Astrocyte (in vitro differentiated cells and primary cell): ENCODE results near the gene SND1. TPM values are rescaled to one million over a fixed set of nuclear protein-coding genes. Genes with fewer than 3 reads are reported as not detected.
A peak's percentile ranks its signal among the peaks of the same experiment; 100 is the strongest.

Source experiments
- DNase-seq: peaks from one replicate; pipeline ENCODE4 v3.0.0-alpha.2; 2010; ENCODE audit warnings: low read depth
- FAIRE-seq: peaks from 2 replicates; lab custom pipeline; 2011; peaks lifted over from hg19 to GRCh38; lab: Jason Lieb, UNC
- H2AFZ ChIP-seq: 2 replicates; pipeline ENCODE4 v1.6.0; 2012; ENCODE audit warnings: low read depth, low read length, inconsistent platforms
- H3K27ac ChIP-seq: 2 replicates; pipeline ENCODE4 v1.5.1; 2011; ENCODE audit warnings: low read depth, low read length, inconsistent platforms
- H3K27me3 ChIP-seq: 2 replicates; pipeline ENCODE4 v1.6.0; 2011; ENCODE audit warnings: low read length, inconsistent platforms; ENCODE audit not compliant: insufficient read depth
- H3K36me3 ChIP-seq: 2 replicates; pipeline ENCODE4 v1.5.1; 2011; ENCODE audit warnings: low read length, inconsistent platforms; ENCODE audit not compliant: insufficient read depth
- H3K4me1 ChIP-seq: 2 replicates; pipeline ENCODE4 v1.5.1; 2011; ENCODE audit warnings: low read length, inconsistent platforms; ENCODE audit not compliant: insufficient read depth
- H3K4me2 ChIP-seq: 2 replicates; pipeline ENCODE4 v1.6.0; 2012; ENCODE audit warnings: low read length, inconsistent platforms
- H3K4me3 ChIP-seq: 2 replicates; pipeline ENCODE4 v1.5.1; 2011; ENCODE audit warnings: low read depth, mild to moderate bottlenecking, low read length, inconsistent platforms; ENCODE audit not compliant: insufficient read depth
- H3K79me2 ChIP-seq: 2 replicates; pipeline ENCODE4 v1.6.0; 2012; ENCODE audit warnings: mild to moderate bottlenecking, low read length, inconsistent platforms; ENCODE audit not compliant: insufficient read depth
- H3K9ac ChIP-seq: 2 replicates; pipeline ENCODE4 v1.6.0; 2012; ENCODE audit warnings: mild to moderate bottlenecking, low read length, inconsistent platforms
- H3K9me3 ChIP-seq: 2 replicates; pipeline ENCODE4 v1.5.1; 2012; ENCODE audit warnings: low read depth, mild to moderate bottlenecking, low read length, inconsistent platforms; ENCODE audit not compliant: insufficient read depth
- H4K20me1 ChIP-seq: 2 replicates; pipeline ENCODE4 v1.6.0; 2012; ENCODE audit warnings: low read length, inconsistent platforms; ENCODE audit not compliant: insufficient read depth
- H3K27ac Mint-ChIP-seq: one replicate; pipeline ENCODE4 v1.8.0; 2021; ENCODE audit warnings: mild to moderate bottlenecking, mixed read lengths; ENCODE audit not compliant: unreplicated experiment
- H3K27me3 Mint-ChIP-seq: one replicate; pipeline ENCODE4 v1.8.0; 2021; ENCODE audit warnings: low read depth, mixed read lengths; ENCODE audit not compliant: unreplicated experiment
- H3K36me3 Mint-ChIP-seq: one replicate; pipeline ENCODE4 v1.8.0; 2021; ENCODE audit warnings: low read depth, mixed read lengths; ENCODE audit not compliant: unreplicated experiment
- H3K4me1 Mint-ChIP-seq: one replicate; pipeline ENCODE4 v1.8.0; 2021; ENCODE audit warnings: low read depth, mixed read lengths; ENCODE audit not compliant: unreplicated experiment
- H3K4me3 Mint-ChIP-seq: one replicate; pipeline ENCODE4 v1.8.0; 2021; ENCODE audit warnings: mild to moderate bottlenecking, moderate library complexity, mixed read lengths; ENCODE audit not compliant: unreplicated experiment
- H3K9me3 Mint-ChIP-seq: one replicate; pipeline ENCODE4 v1.8.0; 2021; ENCODE audit warnings: mild to moderate bottlenecking, mixed read lengths; ENCODE audit not compliant: unreplicated experiment
- EZH2 ChIP-seq: IDR thresholded peaks from 2 replicates; pipeline ENCODE4 v1.6.1; 2012; ENCODE audit warnings: mild to moderate bottlenecking, low read length, inconsistent platforms; ENCODE audit not compliant: insufficient read depth
- total RNA-seq: library from RNA; stranded (reverse); gene quantifications from 2 replicates; pipeline ENCODE4 v1.2.1, GENCODE V29; 2021
- TF ChIP-seq, protein P1 (sequence below): IDR thresholded peaks from 2 replicates; pipeline ENCODE4 v1.5.1; 2011; ENCODE audit warnings: low read depth, mild to moderate bottlenecking, inconsistent platforms, low read length, moderate library complexity; ENCODE audit not compliant: insufficient read depth

SND1 gene
- total RNA-seq, 1 donor from 2014 or later: 267 TPM

DNA sequence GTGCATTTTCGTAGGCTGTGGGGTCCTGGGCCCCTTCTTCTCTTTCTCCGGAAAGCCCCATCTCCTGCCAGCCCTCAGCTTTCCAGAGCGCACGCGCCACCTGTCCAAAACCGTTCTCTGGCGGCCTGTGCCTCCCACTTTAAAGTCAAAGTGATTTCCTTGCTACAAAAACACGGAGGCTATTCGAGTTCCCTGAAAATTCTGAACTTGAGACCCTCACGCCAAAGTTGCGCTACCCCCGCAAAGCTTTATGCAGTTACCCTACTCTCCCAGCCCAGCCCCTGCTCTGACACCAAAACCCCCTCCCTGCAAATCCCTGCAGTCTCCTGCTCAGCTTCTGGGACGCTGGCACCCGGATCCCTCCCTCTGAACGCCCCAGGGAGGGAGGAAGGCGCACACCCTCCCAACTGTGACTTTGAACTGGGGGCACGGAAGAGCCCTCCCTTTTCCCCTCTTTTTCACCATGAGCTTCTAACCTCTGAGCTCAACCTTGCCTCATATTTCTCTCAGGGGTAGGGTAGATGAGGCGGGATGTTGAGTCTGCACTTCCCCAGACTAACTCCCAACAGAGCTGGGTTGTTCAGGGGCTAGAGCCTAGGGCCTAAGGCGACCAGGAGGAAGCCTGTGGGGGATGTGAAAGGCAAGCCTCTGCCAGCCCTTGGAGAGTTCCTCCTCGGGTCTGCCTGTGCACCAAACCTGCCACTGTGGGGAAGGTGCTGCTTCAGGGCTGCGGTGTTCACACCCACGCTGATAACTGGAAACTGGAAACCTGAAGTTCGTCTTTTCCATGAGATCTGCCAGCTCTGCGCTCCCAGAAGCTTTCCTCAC is 31.4 kb upstream of the SND1 start:
- H3K27ac ChIP-seq: no peak overlapping the region
- no peaks in the 10 kb centered on the region for H3K36me3 Mint-ChIP-seq
- TF ChIP-seq, protein P1, sequence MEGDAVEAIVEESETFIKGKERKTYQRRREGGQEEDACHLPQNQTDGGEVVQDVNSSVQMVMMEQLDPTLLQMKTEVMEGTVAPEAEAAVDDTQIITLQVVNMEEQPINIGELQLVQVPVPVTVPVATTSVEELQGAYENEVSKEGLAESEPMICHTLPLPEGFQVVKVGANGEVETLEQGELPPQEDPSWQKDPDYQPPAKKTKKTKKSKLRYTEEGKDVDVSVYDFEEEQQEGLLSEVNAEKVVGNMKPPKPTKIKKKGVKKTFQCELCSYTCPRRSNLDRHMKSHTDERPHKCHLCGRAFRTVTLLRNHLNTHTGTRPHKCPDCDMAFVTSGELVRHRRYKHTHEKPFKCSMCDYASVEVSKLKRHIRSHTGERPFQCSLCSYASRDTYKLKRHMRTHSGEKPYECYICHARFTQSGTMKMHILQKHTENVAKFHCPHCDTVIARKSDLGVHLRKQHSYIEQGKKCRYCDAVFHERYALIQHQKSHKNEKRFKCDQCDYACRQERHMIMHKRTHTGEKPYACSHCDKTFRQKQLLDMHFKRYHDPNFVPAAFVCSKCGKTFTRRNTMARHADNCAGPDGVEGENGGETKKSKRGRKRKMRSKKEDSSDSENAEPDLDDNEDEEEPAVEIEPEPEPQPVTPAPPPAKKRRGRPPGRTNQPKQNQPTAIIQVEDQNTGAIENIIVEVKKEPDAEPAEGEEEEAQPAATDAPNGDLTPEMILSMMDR: no peak
- TF ChIP-seq EZH2: no peak
- no peaks in the 10 kb centered on the region for H3K9me3 Mint-ChIP-seq
- peaks cover 10% of the 10 kb centered on the region for H3K4me1 Mint-ChIP-seq
- H4K20me1 ChIP-seq: no peaks in the 10 kb centered on the region
- FAIRE-seq (no peak), DNase-seq (no peak)
- H3K9me3 ChIP-seq: no peaks in the 10 kb centered on the region
- H3K4me1 ChIP-seq: no peaks in the 10 kb centered on the region
- H3K27me3 Mint-ChIP-seq: peaks cover 55% of the 10 kb centered on the region
- no peaks in the 10 kb centered on the region for H3K79me2 ChIP-seq
- no peak overlapping the region for H3K4me3 ChIP-seq
- no peaks in the 10 kb centered on the region for H3K36me3 ChIP-seq
- H2AFZ ChIP-seq: no peak overlapping the region
- peaks cover 63% of the 10 kb centered on the region for H3K27me3 ChIP-seq
- H3K9ac ChIP-seq: no peak overlapping the region
- H3K27ac Mint-ChIP-seq: no peak overlapping the region
- H3K4me3 Mint-ChIP-seq: peak overlapping the region; percentile 68
- no peak overlapping the region for H3K4me2 ChIP-seq

DNA sequence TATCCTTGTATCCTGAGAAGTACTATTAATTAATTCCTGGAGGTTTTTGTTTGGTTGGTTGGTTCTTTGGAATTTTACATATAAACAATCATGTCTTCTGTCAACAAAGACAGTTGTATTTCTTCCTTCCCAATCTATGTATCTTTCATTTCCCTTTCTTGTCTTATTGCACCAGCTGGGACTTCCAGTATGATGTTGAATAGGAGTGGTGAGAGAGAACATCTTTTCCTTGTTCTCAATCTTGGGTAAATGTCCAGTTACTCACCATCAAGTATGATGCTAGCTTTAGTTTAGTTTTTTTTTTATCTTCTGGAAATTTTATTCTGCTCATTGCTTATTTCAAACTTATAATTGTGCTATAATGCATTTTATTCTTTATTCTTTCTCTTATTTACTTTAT is 26.7 kb upstream of the SND1 start:
- no peaks in the 10 kb centered on the region for H4K20me1 ChIP-seq
- H3K27ac Mint-ChIP-seq: no peak overlapping the region

More for the DNA sequence above, 26.7 kb upstream of the SND1 start:
- H3K4me3 ChIP-seq: no peak overlapping the region
- H3K4me2 ChIP-seq: no peak overlapping the region
- H3K27me3 ChIP-seq: peaks cover 28% of the 10 kb centered on the region
- no peaks in the 10 kb centered on the region for H3K79me2 ChIP-seq
- no peaks in the 10 kb centered on the region for H3K9me3 ChIP-seq
- FAIRE-seq: no peak
- no peak for TF ChIP-seq EZH2
- TF ChIP-seq, protein P1: no peak
- H3K9ac ChIP-seq: no peak overlapping the region
- Mint-ChIP-seq H3K27me3 (peaks cover 10% of the 10 kb centered on the region), H3K4me3 (no peak overlapping the region), H3K9me3 (no peaks in the 10 kb centered on the region), H3K36me3 (no peaks in the 10 kb centered on the region), H3K4me1 (peaks cover 14% of the 10 kb centered on the region)
- H3K36me3 ChIP-seq: no peaks in the 10 kb centered on the region
- no peak overlapping the region for H2AFZ ChIP-seq
- H3K27ac ChIP-seq: no peak overlapping the region
- H3K4me1 ChIP-seq: no peaks in the 10 kb centered on the region
- DNase-seq: no peak
